OCI-LY7 (cell line): ENCODE results near the gene CA10.

Experiments used
- EZH2phosphoT487 ChIP-seq: fragments of 200-600 bp; sonication (generic); IDR thresholded peaks from 2 replicates; pipeline ENCODE4 v1.6.1; 2018; ENCODE audit warnings: low read depth, borderline replicate concordance, mild to moderate bottlenecking, mixed run types, antibody characterized with exemption, low read length, moderate library complexity, mixed read lengths
- TF ChIP-seq, protein P1 (sequence below): fragments of 200-600 bp; sonication (generic); conservative IDR thresholded peaks from 2 replicates; pipeline ENCODE4 v1.5.1; 2014; ENCODE audit warnings: mild to moderate bottlenecking, antibody characterized with exemption, low read length, moderate library complexity, mixed read lengths

DNA sequence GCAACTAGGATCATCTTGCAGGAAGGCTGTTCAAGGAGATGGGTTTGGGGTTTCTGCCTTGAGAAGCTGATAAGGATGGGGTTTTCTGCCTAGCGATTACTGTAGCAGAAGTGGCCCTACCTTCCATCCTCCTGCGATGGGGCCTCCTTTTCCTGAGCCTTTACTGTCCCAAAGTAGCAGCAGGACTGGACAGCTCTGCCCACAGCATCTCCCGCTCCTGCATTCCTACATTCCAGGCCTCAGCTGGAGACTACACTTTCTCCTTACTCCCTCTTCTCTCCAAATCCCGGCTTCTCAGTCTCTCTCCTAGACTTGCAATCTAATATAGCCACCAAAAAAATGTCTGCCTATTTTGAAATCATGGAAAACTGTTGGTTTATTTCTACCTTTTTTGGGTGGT, 355.4 kb downstream of the CA10 start:
- TF ChIP-seq, protein P1, sequence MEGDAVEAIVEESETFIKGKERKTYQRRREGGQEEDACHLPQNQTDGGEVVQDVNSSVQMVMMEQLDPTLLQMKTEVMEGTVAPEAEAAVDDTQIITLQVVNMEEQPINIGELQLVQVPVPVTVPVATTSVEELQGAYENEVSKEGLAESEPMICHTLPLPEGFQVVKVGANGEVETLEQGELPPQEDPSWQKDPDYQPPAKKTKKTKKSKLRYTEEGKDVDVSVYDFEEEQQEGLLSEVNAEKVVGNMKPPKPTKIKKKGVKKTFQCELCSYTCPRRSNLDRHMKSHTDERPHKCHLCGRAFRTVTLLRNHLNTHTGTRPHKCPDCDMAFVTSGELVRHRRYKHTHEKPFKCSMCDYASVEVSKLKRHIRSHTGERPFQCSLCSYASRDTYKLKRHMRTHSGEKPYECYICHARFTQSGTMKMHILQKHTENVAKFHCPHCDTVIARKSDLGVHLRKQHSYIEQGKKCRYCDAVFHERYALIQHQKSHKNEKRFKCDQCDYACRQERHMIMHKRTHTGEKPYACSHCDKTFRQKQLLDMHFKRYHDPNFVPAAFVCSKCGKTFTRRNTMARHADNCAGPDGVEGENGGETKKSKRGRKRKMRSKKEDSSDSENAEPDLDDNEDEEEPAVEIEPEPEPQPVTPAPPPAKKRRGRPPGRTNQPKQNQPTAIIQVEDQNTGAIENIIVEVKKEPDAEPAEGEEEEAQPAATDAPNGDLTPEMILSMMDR, result no peak
- TF ChIP-seq EZH2phosphoT487, result no peak
